Measurements from ENCODE around the gene DENND5A.

The DENND5A gene

DNA sequence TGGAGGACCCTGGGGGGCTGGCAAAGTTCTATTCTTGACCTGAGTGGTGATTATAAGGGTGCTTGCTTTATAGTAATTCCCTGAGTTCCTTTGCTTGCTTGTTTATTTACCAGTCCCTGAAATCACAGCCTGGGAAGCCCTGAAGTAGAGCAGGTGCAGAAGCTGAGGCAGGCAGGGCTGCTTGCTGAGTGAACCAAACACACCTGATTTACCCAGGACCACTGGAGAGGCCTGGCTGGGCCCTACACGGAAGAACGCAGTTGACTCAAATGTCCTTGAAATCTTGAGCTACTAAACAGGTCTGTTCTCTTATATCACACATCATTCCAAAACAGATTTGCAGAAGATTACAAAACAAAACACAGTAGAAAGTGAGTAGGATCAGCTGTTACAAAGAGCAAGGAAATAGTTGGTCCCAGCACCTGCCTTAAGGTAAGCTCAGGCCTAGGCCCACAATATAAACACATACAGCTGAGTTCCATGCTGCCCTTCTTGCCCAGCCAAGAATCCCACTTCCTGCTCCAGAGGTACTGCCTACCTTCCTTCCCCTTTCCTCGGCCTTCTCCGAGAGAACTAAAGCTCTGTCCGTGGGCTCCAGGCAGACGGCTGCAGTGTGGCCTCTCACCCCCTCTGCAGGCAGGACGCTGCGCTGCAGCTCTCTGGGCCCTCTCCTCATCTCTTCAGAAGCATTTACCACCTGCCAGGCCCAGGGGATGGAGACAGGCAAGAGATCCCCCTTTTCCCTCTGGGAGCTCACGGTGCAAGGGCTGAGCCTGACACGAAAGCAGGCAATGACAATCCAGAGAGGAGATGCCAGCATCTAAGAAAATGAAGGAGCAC, 127.6 kb downstream of the DENND5A start:
- Histone ChIP-seq H3K79me2 (ENCODE audit: control insufficient read depth, low read length) (no peaks in the 10 kb centered on the region), H4K20me1 (ENCODE audit: control insufficient read depth, insufficient read depth, low read depth, low read length) (no peaks in the 10 kb centered on the region), H3K9me3 (ENCODE audit: control insufficient read depth, insufficient read depth, low read length) (no peaks in the 10 kb centered on the region), H3K9me2 (replicated peaks; ENCODE audit: control insufficient read depth, low read length) (no peaks in the 10 kb centered on the region), H3K4me2 (ENCODE audit: low read length) (no peak overlapping the region), H3F3A (ENCODE audit: control insufficient read depth, insufficient read depth) (no peaks in the 10 kb centered on the region), H3K27ac (ENCODE audit: low read depth, low read length) (no peak overlapping the region), H3K4me3 (ENCODE audit: low read length) (no peak overlapping the region), H3K36me3 (ENCODE audit: control insufficient read depth, low read length) (no peaks in the 10 kb centered on the region), H3K4me1 (ENCODE audit: control insufficient read depth, low read length) (no peaks in the 10 kb centered on the region), H3K27me3 (ENCODE audit: control insufficient read depth, low read length) (no peaks in the 10 kb centered on the region)
- peak; percentile 94 for TF ChIP-seq CTCF (IDR thresholded peaks at IDR 0.05; ENCODE audit: low read depth, low read length, poor library complexity, severe bottlenecking)
- no peak for TF ChIP-seq EZH2phosphoT487 (IDR thresholded peaks at IDR 0.05; ENCODE audit: borderline replicate concordance, low read length)

- no peak overlapping the region for H3K27ac ChIP-seq (ENCODE audit: low read depth, low read length)
- no peak overlapping the region for H3K4me3 ChIP-seq (ENCODE audit: low read length)
- no peaks in the 10 kb centered on the region for H4K20me1 ChIP-seq (ENCODE audit: control insufficient read depth, insufficient read depth, low read depth, low read length)
- H3K27me3 ChIP-seq (ENCODE audit: control insufficient read depth, low read length), result no peaks in the 10 kb centered on the region
- H3K4me1 ChIP-seq (ENCODE audit: control insufficient read depth, low read length), result no peaks in the 10 kb centered on the region
- H3K9me3 ChIP-seq (ENCODE audit: control insufficient read depth, insufficient read depth, low read length), result no peaks in the 10 kb centered on the region
- no peaks in the 10 kb centered on the region for H3K9me2 ChIP-seq (replicated peaks; ENCODE audit: control insufficient read depth, low read length)
- H3K4me2 ChIP-seq (ENCODE audit: low read length), result no peak overlapping the region
- TF ChIP-seq EZH2phosphoT487 (IDR thresholded peaks at IDR 0.05; ENCODE audit: borderline replicate concordance, low read length) (no peak), CTCF (IDR thresholded peaks at IDR 0.05; ENCODE audit: low read depth, low read length, poor library complexity, severe bottlenecking) (no peak)
- H3F3A ChIP-seq (ENCODE audit: control insufficient read depth, insufficient read depth), result no peaks in the 10 kb centered on the region
- H3K36me3 ChIP-seq (ENCODE audit: control insufficient read depth, low read length), result no peaks in the 10 kb centered on the region
- H3K79me2 ChIP-seq (ENCODE audit: control insufficient read depth, low read length), result no peaks in the 10 kb centered on the region
These were observed 128.4 kb downstream of the DENND5A start for GRCh38 chr11:9136741-9137140.

DNA sequence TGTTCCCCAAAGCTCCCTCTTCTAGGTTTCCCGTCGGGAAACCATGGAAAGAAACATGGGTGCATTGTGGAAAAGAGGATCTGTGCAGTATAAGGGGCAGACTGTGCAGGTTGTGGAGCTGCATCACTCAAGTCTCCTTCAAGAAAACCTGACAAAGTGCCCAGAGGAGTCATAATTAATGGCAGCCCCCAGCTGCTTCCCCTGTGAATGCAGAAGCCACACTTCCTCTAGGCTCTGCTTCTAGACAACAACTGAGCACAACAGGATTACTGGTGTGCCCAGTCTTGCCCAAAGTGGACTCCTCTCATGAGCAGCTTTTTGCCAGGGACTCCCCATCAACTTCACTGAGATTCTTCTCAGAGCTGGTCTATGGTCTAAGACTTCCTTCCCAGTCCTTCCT, 131.2 kb downstream of the DENND5A start:
- TF ChIP-seq EZH2phosphoT487 (IDR thresholded peaks at IDR 0.05; ENCODE audit: borderline replicate concordance, low read length) (no peak), CTCF (IDR thresholded peaks at IDR 0.05; ENCODE audit: low read depth, low read length, poor library complexity, severe bottlenecking) (no peak)
- Histone ChIP-seq H4K20me1 (ENCODE audit: control insufficient read depth, insufficient read depth, low read depth, low read length) (no peaks in the 10 kb centered on the region), H3K27me3 (ENCODE audit: control insufficient read depth, low read length) (no peaks in the 10 kb centered on the region), H3K9me2 (replicated peaks; ENCODE audit: control insufficient read depth, low read length) (no peaks in the 10 kb centered on the region), H3K4me1 (ENCODE audit: control insufficient read depth, low read length) (peaks cover 5% of the 10 kb centered on the region), H3K79me2 (ENCODE audit: control insufficient read depth, low read length) (no peaks in the 10 kb centered on the region), H3K4me3 (ENCODE audit: low read length) (no peak overlapping the region), H3K36me3 (ENCODE audit: control insufficient read depth, low read length) (no peaks in the 10 kb centered on the region), H3K4me2 (ENCODE audit: low read length) (no peak overlapping the region), H3K27ac (ENCODE audit: low read depth, low read length) (no peak overlapping the region), H3F3A (ENCODE audit: control insufficient read depth, insufficient read depth) (no peaks in the 10 kb centered on the region), H3K9me3 (ENCODE audit: control insufficient read depth, insufficient read depth, low read length) (no peaks in the 10 kb centered on the region)

Measured in DOHH2 (cell line).